GM13977 (cell line): Measurements from ENCODE around the gene ANKRD6.

ENCODE experiments used
- DNase-seq: peaks from one replicate; pipeline ENCODE4 v3.0.0; 2012; ENCODE audit warnings: low spot score
- CTCF ChIP-seq: IDR thresholded peaks from 2 replicates; pipeline ENCODE4 v1.5.1; 2012; ENCODE audit warnings: mild to moderate bottlenecking, control low read depth; ENCODE audit not compliant: insufficient read depth; ENCODE audit errors: extremely low read depth, missing control alignments
- in situ Hi-C: fragments of 300-500 bp; cut with MboI; formaldehyde crosslinking; loops from one replicate; pipeline ENCODE4 v1.12.0; 2022; ENCODE audit warnings: low sequenced_read_pairs, low pct_unique_long_range_greater_than_20kb, mixed read lengths, inconsistent platforms; ENCODE audit not compliant: unreplicated experiment

The ANKRD6 gene

GRCh38 chr6:89585154-89585553 lies 152.2 kb downstream of the ANKRD6 start:
- in situ Hi-C loops: no loop called here
- no peak for TF ChIP-seq CTCF
- no peak for DNase-seq

DNA sequence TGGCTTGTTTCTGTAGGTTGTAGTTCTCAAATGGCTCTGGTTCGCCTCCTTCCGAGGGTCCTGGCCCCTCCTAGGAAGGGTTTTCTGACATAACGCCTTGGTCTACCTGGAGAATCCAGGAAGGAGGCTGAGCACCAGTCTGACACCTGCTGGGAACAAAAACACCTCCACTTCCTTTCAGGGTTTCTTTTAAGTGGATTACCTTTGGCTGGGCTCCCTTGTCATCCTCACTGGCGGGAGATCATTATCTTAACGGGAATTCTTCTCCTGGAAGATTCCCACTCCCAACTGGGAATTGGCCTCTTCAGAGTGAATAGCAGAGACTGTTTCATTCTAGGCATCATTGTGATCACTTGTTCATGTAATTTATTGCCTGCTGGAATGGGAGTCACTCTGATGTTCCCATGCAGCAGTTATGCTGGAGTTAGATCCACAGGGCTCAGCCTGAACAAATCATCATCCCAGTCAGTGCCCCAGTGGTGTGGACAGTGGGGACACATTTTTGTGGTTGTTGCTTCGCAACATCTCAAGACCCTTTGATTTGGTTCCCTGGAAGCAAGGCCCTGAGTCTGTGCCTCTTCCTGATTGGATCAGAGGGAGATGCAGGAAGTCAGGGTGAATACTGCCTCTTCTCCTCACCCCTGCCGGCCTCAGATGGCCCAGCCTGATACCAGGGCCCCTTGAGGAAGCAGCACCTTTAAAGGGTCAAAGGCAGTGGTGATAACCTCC lies 156.5 kb downstream of the ANKRD6 start:
- no peak for TF ChIP-seq CTCF
- in situ Hi-C loops: no loop called here
- no peak for DNase-seq

- in situ Hi-C loops: no loop called here
- no peak for DNase-seq
- no peak for TF ChIP-seq CTCF
Observed at GRCh38 chr6:89590133-89590532, 157.2 kb downstream of the ANKRD6 start.

GRCh38 chr6:89591745-89592144 lies 158.8 kb downstream of the ANKRD6 start:
- no peak for TF ChIP-seq CTCF
- DNase-seq: no peak

DNA sequence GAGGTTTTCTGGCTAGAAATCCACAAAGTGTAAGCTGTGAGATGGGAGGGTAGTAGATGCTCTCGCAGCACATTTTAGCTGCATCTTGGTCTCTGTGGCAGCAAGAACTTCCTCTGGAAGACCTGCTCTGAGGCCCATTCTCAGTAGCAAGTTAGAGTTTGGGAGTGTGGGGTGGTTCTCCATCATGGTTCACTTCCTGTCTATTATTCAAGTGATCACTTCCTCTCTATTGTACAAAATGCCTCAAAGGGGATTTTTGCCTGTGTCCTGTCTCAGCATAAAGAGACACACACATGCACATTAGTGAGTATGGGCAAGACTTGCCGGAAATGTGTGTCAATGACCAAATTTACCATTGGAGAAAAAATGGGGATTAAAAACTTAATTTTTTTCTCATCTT lies 163.1 kb downstream of the ANKRD6 start:
- peak; percentile 70 for DNase-seq
- in situ Hi-C loops: no loop called here
- TF ChIP-seq CTCF: no peak

More at GRCh38 chr6:89591745-89592144, 158.8 kb downstream of the ANKRD6 start:
- in situ Hi-C loops: no loop called here

DNA sequence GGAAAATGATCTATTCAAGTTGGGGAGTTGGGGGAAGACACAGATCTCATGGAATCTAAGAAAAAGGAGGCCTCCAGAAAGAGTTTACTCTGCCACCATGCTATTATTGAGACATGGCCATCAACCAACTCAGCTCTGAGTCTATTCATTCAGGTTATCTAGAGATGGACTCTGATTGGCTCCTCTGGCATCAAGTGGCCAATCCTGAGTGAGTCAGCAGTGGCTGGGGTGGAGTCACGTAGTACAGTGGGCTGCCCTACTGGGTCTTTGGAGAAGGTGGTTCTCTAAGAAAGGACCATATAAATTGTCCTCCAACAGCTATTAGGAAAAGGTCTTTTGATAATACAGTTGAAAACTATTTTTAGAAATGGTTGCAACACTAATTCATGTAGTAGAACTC lies 163.5 kb downstream of the ANKRD6 start:
- no peak for DNase-seq
- TF ChIP-seq CTCF: no peak
- in situ Hi-C loops: no loop called here
